Activated CD4-positive, alpha-beta T cell treated with anti-CD3 and anti-CD28 coated beads, Interleukin-2, amount 10 ng/mL, durations not matched to agents 7 days and 5 days (primary cell): ENCODE data around the gene PITPNC1. TPM values are rescaled to one million over a fixed set of nuclear protein-coding genes. Genes with fewer than 3 reads are reported as not detected.
A peak's percentile ranks its signal among the peaks of the same experiment; 100 is the strongest.
"Not testable (repeated sequence)": the region's sequence is repeated elsewhere in the genome, so short reads cannot be mapped to it uniquely, and the experiment has no call there.

Experiments
- CTCF ChIA-PET: fragments of 350-600 bp; sonication (Branson Sonifier 250); formaldehyde crosslinking; loops from one replicate; lab custom pipeline; 2021; ENCODE audit warnings: antibody characterized with exemption; lab: Charles Lee
- POLR2A ChIA-PET: fragments of 350-600 bp; sonication (Branson Sonifier 250); formaldehyde crosslinking; loops from one replicate; lab custom pipeline; 2021; ENCODE audit warnings: antibody characterized with exemption; lab: Charles Lee
- DNase-seq: peaks from one replicate; pipeline ENCODE4 v3.0.0-alpha.2; 2020
- H3K27ac Mint-ChIP-seq: one replicate; pipeline ENCODE4 v1.8.0; 2021; ENCODE audit warnings: mild to moderate bottlenecking, moderate library complexity, mixed read lengths
- H3K27me3 Mint-ChIP-seq: one replicate; pipeline ENCODE4 v1.8.0; 2021; ENCODE audit warnings: mixed read lengths
- H3K36me3 Mint-ChIP-seq: one replicate; pipeline ENCODE4 v1.8.0; 2021; ENCODE audit warnings: low read depth, mixed read lengths
- H3K4me1 Mint-ChIP-seq: one replicate; pipeline ENCODE4 v1.8.0; 2021; ENCODE audit warnings: mixed read lengths
- H3K4me3 Mint-ChIP-seq: one replicate; pipeline ENCODE4 v1.8.0; 2021; ENCODE audit warnings: mild to moderate bottlenecking, moderate library complexity, mixed read lengths
- H3K9me3 Mint-ChIP-seq: one replicate; pipeline ENCODE4 v1.8.0; 2021; ENCODE audit warnings: mixed read lengths
- microRNA-seq: library from miRNA; unstranded; fragments of <30 nt; microRNA quantifications from one replicate; pipeline ENCODE4 v1.2.0, GENCODE V29; 2021; ENCODE audit warnings: borderline microRNAs expressed, borderline replicate concordance
- total RNA-seq, 2 experiments: library from RNA; stranded (reverse); gene quantifications; one replicate each; pipeline ENCODE4 v1.2.3, GENCODE V29; 2021

The PITPNC1 gene
- total RNA-seq, 2 experiments from 2014 or later, result 57.0 to 67.1 TPM

- H3K27me3 Mint-ChIP-seq, H3K4me3 Mint-ChIP-seq, H3K9me3 Mint-ChIP-seq, DNase-seq, POLR2A ChIA-PET: not testable (repeated sequence)
- Mint-ChIP-seq H3K4me1 (peaks cover 45% of the 10 kb centered on the region), H3K36me3 (peaks cover 74% of the 10 kb centered on the region), H3K27ac (peak overlapping the region; percentile 87)
- CTCF ChIA-PET, result interaction anchor here (0.6 to 1.1 kb wide), 2 partner anchors 9 to 17 kb away, joined by 3 to 4 read pairs; no protein-coding TSS in a partner anchor
Measured at GRCh38 chr17:67727152-67728039, 350.3 kb downstream of the PITPNC1 start.

- Mint-ChIP-seq H3K4me1 (peaks cover 46% of the 10 kb centered on the region), H3K9me3 (no peaks in the 10 kb centered on the region), H3K27ac (no peak overlapping the region), H3K27me3 (no peaks in the 10 kb centered on the region), H3K4me3 (no peak overlapping the region), H3K36me3 (peaks cover 77% of the 10 kb centered on the region)
- POLR2A ChIA-PET, result no interaction called here
- CTCF ChIA-PET, result interaction anchor here (1.0 to 1.2 kb wide), 2 partner anchors 9 to 11 kb away, joined by 3 read pairs; no protein-coding TSS in a partner anchor
- DNase-seq, result no peak
Measured at GRCh38 chr17:67729903-67730302, 352.8 kb downstream of the PITPNC1 start.

- Mint-ChIP-seq H3K9me3 (no peaks in the 10 kb centered on the region), H3K4me1 (peaks cover 38% of the 10 kb centered on the region), H3K27me3 (no peaks in the 10 kb centered on the region), H3K36me3 (peaks cover 71% of the 10 kb centered on the region), H3K4me3 (no peak overlapping the region), H3K27ac (no peak overlapping the region)
- no peak for DNase-seq
- ChIA-PET POLR2A (no interaction called here), CTCF (no interaction called here)
Measured at GRCh38 chr17:67730731-67731130, 353.6 kb downstream of the PITPNC1 start.

- Mint-ChIP-seq H3K9me3 (no peaks in the 10 kb centered on the region), H3K36me3 (peaks cover 77% of the 10 kb centered on the region), H3K27ac (no peak overlapping the region), H3K4me3 (no peak overlapping the region), H3K27me3 (no peaks in the 10 kb centered on the region), H3K4me1 (peaks cover 19% of the 10 kb centered on the region)
- ChIA-PET CTCF (no interaction called here), POLR2A (no interaction called here)
- no peak for DNase-seq
Measured at GRCh38 chr17:67733449-67733848, 356.4 kb downstream of the PITPNC1 start.

DNA sequence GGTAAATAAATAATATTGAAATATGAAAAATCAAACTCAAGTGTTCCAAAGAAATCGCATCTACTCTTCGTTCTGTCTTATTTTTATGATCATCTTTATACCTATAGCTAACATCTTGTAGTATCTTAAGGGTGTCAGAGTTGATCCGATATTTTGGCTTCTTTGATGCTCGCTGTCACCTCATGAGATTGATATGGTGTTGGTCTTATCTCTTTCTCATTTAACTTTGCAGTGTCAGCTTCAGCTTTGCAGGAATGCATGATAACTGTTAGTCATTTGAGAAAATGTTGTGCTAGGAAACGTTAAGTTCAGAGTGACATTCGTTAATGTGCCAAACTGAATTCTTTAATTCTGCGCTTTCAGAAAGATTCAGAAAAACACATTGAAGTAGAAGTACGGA, 360.1 kb downstream of the PITPNC1 start:
- DNase-seq, result no peak
- Mint-ChIP-seq H3K27me3 (no peaks in the 10 kb centered on the region), H3K4me3 (no peak overlapping the region), H3K9me3 (no peaks in the 10 kb centered on the region), H3K4me1 (peaks cover 14% of the 10 kb centered on the region), H3K27ac (no peak overlapping the region), H3K36me3 (peaks cover 59% of the 10 kb centered on the region)
- ChIA-PET CTCF (interaction anchor here (1.0 kb wide), 1 partner anchor 12 kb away, joined by 4 read pairs; no protein-coding TSS in a partner anchor), POLR2A (no interaction called here)

- peaks cover 43% of the 10 kb centered on the region for H3K36me3 Mint-ChIP-seq
- CTCF ChIA-PET, result no interaction called here
Measured at GRCh38 chr17:67742025-67742424, 364.9 kb downstream of the PITPNC1 start.

More at GRCh38 chr17:67742025-67742424, 364.9 kb downstream of the PITPNC1 start:
- no peak overlapping the region for H3K4me3 Mint-ChIP-seq
- POLR2A ChIA-PET, result no interaction called here
- H3K9me3 Mint-ChIP-seq, result no peaks in the 10 kb centered on the region
- H3K4me1 Mint-ChIP-seq, result peaks cover 2% of the 10 kb centered on the region
- no peaks in the 10 kb centered on the region for H3K27me3 Mint-ChIP-seq
- H3K27ac Mint-ChIP-seq, result no peak overlapping the region
- DNase-seq, result no peak

Small RNAs within 50 kb of the gene (microRNA-seq; reads per million reads assigned to microRNA genes)
- not detected for gene MIR548AA2
- not detected for gene MIR548D2

Other genes with a start within 250 kb of the PITPNC1 start
- 10 to 100 TPM; 76.8 to 77.3 TPM for gene HELZ, start 132.1 kb upstream of the PITPNC1 start, total RNA-seq
- 10 to 100 TPM; 42.4 to 47.5 TPM for gene PSMD12, start 10.7 kb upstream of the PITPNC1 start, total RNA-seq